Muscle of leg (tissue), 11 donors: ENCODE data around the gene MLLT1. TPM values are rescaled to one million over a fixed set of nuclear protein-coding genes. Genes with fewer than 3 reads are reported as not detected.
A peak's percentile ranks its signal among the peaks of the same experiment; 100 is the strongest.
"Not testable (repeated sequence)": the region's sequence is repeated elsewhere in the genome, so short reads cannot be mapped to it uniquely, and the experiment has no call there.

Experiments used
- DNase-seq: peaks from one replicate; pipeline ENCODE4 v3.0.0; 2013
- H3K27ac ChIP-seq: one replicate; pipeline ENCODE4 v1.5.1; 2013; ENCODE audit warnings: mild to moderate bottlenecking, low read length, control low read depth
- H3K27me3 ChIP-seq: one replicate; pipeline ENCODE4 v1.6.1; 2013; ENCODE audit warnings: low read length; ENCODE audit not compliant: control insufficient read depth, insufficient read depth
- H3K36me3 ChIP-seq: one replicate; pipeline ENCODE4 v1.6.1; 2013; ENCODE audit warnings: low read length; ENCODE audit not compliant: control insufficient read depth, insufficient read depth
- H3K4me1 ChIP-seq: one replicate; pipeline ENCODE4 v1.6.1; 2013; ENCODE audit warnings: low read length; ENCODE audit not compliant: control insufficient read depth, insufficient read depth
- H3K4me3 ChIP-seq: one replicate; pipeline ENCODE4 v1.5.1; 2013; ENCODE audit warnings: low read length, control low read depth
- H3K9me3 ChIP-seq: replicated peaks from 2 replicates; pipeline ENCODE4 v1.6.1; 2013; ENCODE audit warnings: low read depth, low read length; ENCODE audit not compliant: control insufficient read depth
- WGBS: methylation state at CpG from one replicate; pipeline ENCODE4 v1.1.5; 2013; ENCODE audit warnings: missing lambda C conversion rate; ENCODE audit not compliant: insufficient coverage; 5-methylcytosine and 5-hydroxymethylcytosine counted together
- polyA plus RNA-seq, 8 donors: library from polyadenylated mRNA; unstranded; fragments of 120-200 nt; gene quantifications; one replicate each; pipeline versions ENCODE4 v1.2.1 to v1.2.3, GENCODE V29; 2013; ENCODE audit warnings: inconsistent platforms in 1 of 8, low replicate concordance in 1 of 8; ENCODE audit not compliant: insufficient read length in 8 of 8, insufficient read depth in 1 of 8
- total RNA-seq: library from RNA; stranded (reverse); fragments of 120-200 nt; gene quantifications from one replicate; pipeline ENCODE4 v1.2.4, GENCODE V29; 2013

Gene MLLT1
- total and polyA plus RNA-seq, 9 donors, result 11.9 to 63.4 (median 56.4) TPM

GRCh38 chr19:6312018-6312417 is 32.2 kb upstream of the MLLT1 start:
- Histone ChIP-seq H3K27ac (no peak overlapping the region), H3K27me3 (peaks cover 3% of the 10 kb centered on the region), H3K36me3 (no peaks in the 10 kb centered on the region), H3K9me3 (no peaks in the 10 kb centered on the region), H3K4me3 (no peak overlapping the region), H3K4me1 (no peaks in the 10 kb centered on the region)
- WGBS, result 41% methylated on average over 7 of the region's 9 CpGs
- DNase-seq, result no peak

GRCh38 chr19:6298413-6298812 is 18.6 kb upstream of the MLLT1 start:
- Histone ChIP-seq H3K27me3 (peaks cover 2% of the 10 kb centered on the region), H3K36me3 (no peaks in the 10 kb centered on the region), H3K9me3 (peaks cover 12% of the 10 kb centered on the region), H3K4me1 (no peaks in the 10 kb centered on the region), H3K27ac (no peak overlapping the region), H3K4me3 (no peak overlapping the region)
- WGBS, result 89% methylated on average over 5 of the region's 5 CpGs
- DNase-seq, result no peak

GRCh38 chr19:6297202-6297601 is 17.4 kb upstream of the MLLT1 start:
- Histone ChIP-seq H3K27ac (no peak overlapping the region), H3K36me3 (no peaks in the 10 kb centered on the region), H3K4me3 (no peak overlapping the region), H3K4me1 (no peaks in the 10 kb centered on the region), H3K9me3 (peaks cover 24% of the 10 kb centered on the region), H3K27me3 (peaks cover 2% of the 10 kb centered on the region)
- WGBS, result 58% methylated on average over 3 of the region's 6 CpGs
- no peak for DNase-seq

- Histone ChIP-seq H3K9me3 (peaks cover 51% of the 10 kb centered on the region), H3K27me3 (no peaks in the 10 kb centered on the region), H3K36me3 (no peaks in the 10 kb centered on the region), H3K4me1 (no peaks in the 10 kb centered on the region), H3K27ac (no peak overlapping the region), H3K4me3 (no peak overlapping the region)
- WGBS, result no CpG with 5 or more reads among the region's 4 CpGs
- DNase-seq, result no peak
These were observed 12.2 kb upstream of the MLLT1 start for GRCh38 chr19:6292006-6292405.

- no peak overlapping the region for H3K27ac ChIP-seq
- H3K27me3 ChIP-seq, result no peaks in the 10 kb centered on the region
- H3K36me3 ChIP-seq, result no peaks in the 10 kb centered on the region
- WGBS, result no CpG with 5 or more reads among the region's 1 CpG
- peaks cover 56% of the 10 kb centered on the region for H3K9me3 ChIP-seq
- no peak overlapping the region for H3K4me3 ChIP-seq
- no peaks in the 10 kb centered on the region for H3K4me1 ChIP-seq
- no peak for DNase-seq
These were observed 9.0 kb upstream of the MLLT1 start for GRCh38 chr19:6288737-6289136.

- DNase-seq, result no peak
- Histone ChIP-seq H3K27me3 (no peaks in the 10 kb centered on the region), H3K9me3 (peaks cover 43% of the 10 kb centered on the region), H3K4me3 (no peak overlapping the region), H3K36me3 (no peaks in the 10 kb centered on the region), H3K27ac (no peak overlapping the region), H3K4me1 (no peaks in the 10 kb centered on the region)
- WGBS, result 70% methylated on average over 3 of the region's 6 CpGs
These were observed 7.6 kb upstream of the MLLT1 start for GRCh38 chr19:6287269-6287885.

- Histone ChIP-seq H3K4me1 (no peaks in the 10 kb centered on the region), H3K27me3 (no peaks in the 10 kb centered on the region), H3K36me3 (no peaks in the 10 kb centered on the region), H3K4me3 (no peak overlapping the region), H3K27ac (no peak overlapping the region), H3K9me3 (peaks cover 36% of the 10 kb centered on the region)
- 87% methylated on average over 4 of the region's 4 CpGs for WGBS
- no peak for DNase-seq
These were observed 6.9 kb upstream of the MLLT1 start for GRCh38 chr19:6286676-6287075.

GRCh38 chr19:6282393-6282792 is 2.6 kb upstream of the MLLT1 start:
- not testable (repeated sequence) for DNase-seq, H3K4me3 ChIP-seq, H3K27me3 ChIP-seq, H3K27ac ChIP-seq, H3K36me3 ChIP-seq
- Histone ChIP-seq H3K9me3 (peaks cover 17% of the 10 kb centered on the region), H3K4me1 (peaks cover 19% of the 10 kb centered on the region)
- WGBS, result no CpG with 5 or more reads among the region's 6 CpGs

GRCh38 chr19:6279620-6279930 is 200 bp downstream of the MLLT1 start:
- Histone ChIP-seq H3K9me3 (no peaks in the 10 kb centered on the region), H3K4me1 (peaks cover 47% of the 10 kb centered on the region), H3K4me3 (peak overlapping the region; percentile 89), H3K36me3 (peaks cover 11% of the 10 kb centered on the region), H3K27me3 (no peaks in the 10 kb centered on the region), H3K27ac (no peak overlapping the region)
- peak; percentile 29 for DNase-seq
- WGBS, result 0% methylated on average over 52 of the region's 59 CpGs

GRCh38 chr19:6278740-6279619 is 795 bp downstream of the MLLT1 start:
- DNase-seq, result peak; percentile 32
- H3K4me3 ChIP-seq, result peak overlapping the region; percentile 89
- no peaks in the 10 kb centered on the region for H3K27me3 ChIP-seq
- no peaks in the 10 kb centered on the region for H3K9me3 ChIP-seq
- H3K27ac ChIP-seq, result peak overlapping the region; percentile 71
- H3K36me3 ChIP-seq, result peaks cover 11% of the 10 kb centered on the region
- 4% methylated on average over 35 of the region's 36 CpGs for WGBS
- peaks cover 53% of the 10 kb centered on the region for H3K4me1 ChIP-seq
